ENCODE measurements around the gene TMEM132C.

The TMEM132C gene

DNA sequence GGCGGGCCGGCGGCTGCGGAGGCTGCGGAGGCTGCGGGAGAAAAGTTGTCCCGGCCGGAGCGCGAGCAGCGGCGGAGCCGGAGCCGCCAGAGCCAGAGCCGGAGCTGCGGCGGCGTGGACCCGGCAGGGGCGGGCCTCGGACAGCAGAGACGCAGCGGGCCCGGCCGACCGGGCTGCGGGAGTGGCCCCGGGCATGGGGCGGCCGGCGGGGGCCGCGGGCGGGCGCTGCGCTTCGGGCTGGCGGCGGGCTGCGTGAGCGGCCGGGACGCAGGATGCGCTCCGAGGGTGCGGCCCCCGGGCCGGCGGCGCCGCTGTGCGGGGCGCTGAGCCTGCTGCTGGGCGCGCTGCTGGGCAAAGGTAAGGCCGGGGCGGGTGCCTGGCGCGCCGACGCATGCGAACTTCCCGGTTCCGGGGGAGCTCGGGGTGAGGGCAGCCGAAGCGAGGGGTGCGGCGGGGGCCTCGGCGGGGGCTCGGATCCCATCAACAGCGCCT is at the start of gene TMEM132C:
Gene TMEM132C, plus strand, starts transcription at position 40 of the 492 bp plus-strand sequence. Its CDS starts 233 bp downstream, at position 273.
- TF ChIP-seq, protein P1, sequence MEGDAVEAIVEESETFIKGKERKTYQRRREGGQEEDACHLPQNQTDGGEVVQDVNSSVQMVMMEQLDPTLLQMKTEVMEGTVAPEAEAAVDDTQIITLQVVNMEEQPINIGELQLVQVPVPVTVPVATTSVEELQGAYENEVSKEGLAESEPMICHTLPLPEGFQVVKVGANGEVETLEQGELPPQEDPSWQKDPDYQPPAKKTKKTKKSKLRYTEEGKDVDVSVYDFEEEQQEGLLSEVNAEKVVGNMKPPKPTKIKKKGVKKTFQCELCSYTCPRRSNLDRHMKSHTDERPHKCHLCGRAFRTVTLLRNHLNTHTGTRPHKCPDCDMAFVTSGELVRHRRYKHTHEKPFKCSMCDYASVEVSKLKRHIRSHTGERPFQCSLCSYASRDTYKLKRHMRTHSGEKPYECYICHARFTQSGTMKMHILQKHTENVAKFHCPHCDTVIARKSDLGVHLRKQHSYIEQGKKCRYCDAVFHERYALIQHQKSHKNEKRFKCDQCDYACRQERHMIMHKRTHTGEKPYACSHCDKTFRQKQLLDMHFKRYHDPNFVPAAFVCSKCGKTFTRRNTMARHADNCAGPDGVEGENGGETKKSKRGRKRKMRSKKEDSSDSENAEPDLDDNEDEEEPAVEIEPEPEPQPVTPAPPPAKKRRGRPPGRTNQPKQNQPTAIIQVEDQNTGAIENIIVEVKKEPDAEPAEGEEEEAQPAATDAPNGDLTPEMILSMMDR (IDR thresholded peaks at IDR 0.05; ENCODE audit: poor library complexity, severe bottlenecking), result no peak
- no peak within 1 kb of the TSS for H3K27ac ChIP-seq (ENCODE audit: poor library complexity, severe bottlenecking)
- H3K4me3 ChIP-seq (ENCODE audit: severe bottlenecking), result no peak within 1 kb of the TSS
- H3K9me3 ChIP-seq (ENCODE audit: severe bottlenecking), result peaks cover 5% of the 10 kb centered on the region
- peaks cover 25% of the 10 kb centered on the region for H3K27me3 ChIP-seq (ENCODE audit: insufficient read depth, poor library complexity, severe bottlenecking)
- no peaks in the 10 kb centered on the region for H3K4me1 ChIP-seq (ENCODE audit: insufficient read depth, poor library complexity, severe bottlenecking)
- DNase-seq (ENCODE audit: low spot score), result no peak
- no peak for ATAC-seq (ENCODE audit: low read depth)
- no peaks in the 10 kb centered on the region for H3K36me3 ChIP-seq (ENCODE audit: low read depth)

DNA sequence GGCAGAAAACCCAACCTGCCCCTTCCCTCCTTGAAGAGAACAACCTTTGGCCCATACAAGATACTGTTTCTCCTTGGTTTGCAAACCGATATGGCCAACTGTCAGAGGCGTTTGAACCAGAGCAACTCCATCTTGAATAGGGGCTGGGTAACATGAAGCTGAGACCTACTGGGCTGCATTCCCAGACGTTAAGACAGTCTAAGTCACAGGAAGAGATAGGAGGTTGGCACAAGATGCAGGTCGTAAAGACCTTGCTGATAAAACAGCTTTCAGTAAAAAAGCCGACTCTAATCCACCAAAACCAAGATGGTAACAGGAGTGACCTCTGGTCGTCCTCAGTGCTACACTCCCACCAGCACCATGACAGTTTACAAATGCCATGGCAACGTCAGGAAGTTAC is 42.7 kb upstream of the TMEM132C start:
- no peaks in the 10 kb centered on the region for H3K9me3 ChIP-seq (ENCODE audit: severe bottlenecking)
- H3K4me1 ChIP-seq (ENCODE audit: insufficient read depth, poor library complexity, severe bottlenecking), result no peaks in the 10 kb centered on the region
- TF ChIP-seq, protein P1 (IDR thresholded peaks at IDR 0.05; ENCODE audit: poor library complexity, severe bottlenecking), result no peak
- no peak overlapping the region for H3K27ac ChIP-seq (ENCODE audit: poor library complexity, severe bottlenecking)
- H3K4me3 ChIP-seq (ENCODE audit: severe bottlenecking), result no peak overlapping the region
- ATAC-seq (ENCODE audit: low read depth) (no peak), DNase-seq (ENCODE audit: low spot score) (no peak)
- no peaks in the 10 kb centered on the region for H3K36me3 ChIP-seq (ENCODE audit: low read depth)
- H3K27me3 ChIP-seq (ENCODE audit: insufficient read depth, poor library complexity, severe bottlenecking), result no peaks in the 10 kb centered on the region

DNA sequence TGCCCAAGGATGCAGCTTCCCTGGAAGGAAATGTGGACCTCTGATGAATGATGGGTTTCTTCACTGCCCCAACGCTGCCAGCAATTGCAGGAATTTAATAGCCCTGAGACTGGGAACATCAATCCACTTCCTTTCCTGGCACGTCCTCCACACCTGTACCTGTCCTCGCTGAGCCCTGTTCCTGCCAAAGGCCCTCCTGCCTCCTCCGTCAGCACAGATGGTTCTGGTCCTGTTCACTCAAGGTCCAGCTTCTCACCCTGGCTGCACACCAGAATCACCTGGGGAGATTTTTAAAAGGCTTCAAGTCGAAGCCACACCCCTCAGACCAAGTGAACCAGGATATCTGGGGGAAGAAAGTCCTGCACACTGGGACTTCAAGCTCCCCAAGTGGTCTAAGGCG is 38.4 kb upstream of the TMEM132C start:
- no peak overlapping the region for H3K27ac ChIP-seq (ENCODE audit: poor library complexity, severe bottlenecking)
- H3K4me3 ChIP-seq (ENCODE audit: severe bottlenecking), result no peak overlapping the region
- TF ChIP-seq, protein P1 (IDR thresholded peaks at IDR 0.05; ENCODE audit: poor library complexity, severe bottlenecking), result no peak
- H3K4me1 ChIP-seq (ENCODE audit: insufficient read depth, poor library complexity, severe bottlenecking), result no peaks in the 10 kb centered on the region
- H3K27me3 ChIP-seq (ENCODE audit: insufficient read depth, poor library complexity, severe bottlenecking), result no peaks in the 10 kb centered on the region
- no peaks in the 10 kb centered on the region for H3K9me3 ChIP-seq (ENCODE audit: severe bottlenecking)
- ATAC-seq (ENCODE audit: low read depth) (no peak), DNase-seq (ENCODE audit: low spot score) (no peak)
- no peaks in the 10 kb centered on the region for H3K36me3 ChIP-seq (ENCODE audit: low read depth)

DNA sequence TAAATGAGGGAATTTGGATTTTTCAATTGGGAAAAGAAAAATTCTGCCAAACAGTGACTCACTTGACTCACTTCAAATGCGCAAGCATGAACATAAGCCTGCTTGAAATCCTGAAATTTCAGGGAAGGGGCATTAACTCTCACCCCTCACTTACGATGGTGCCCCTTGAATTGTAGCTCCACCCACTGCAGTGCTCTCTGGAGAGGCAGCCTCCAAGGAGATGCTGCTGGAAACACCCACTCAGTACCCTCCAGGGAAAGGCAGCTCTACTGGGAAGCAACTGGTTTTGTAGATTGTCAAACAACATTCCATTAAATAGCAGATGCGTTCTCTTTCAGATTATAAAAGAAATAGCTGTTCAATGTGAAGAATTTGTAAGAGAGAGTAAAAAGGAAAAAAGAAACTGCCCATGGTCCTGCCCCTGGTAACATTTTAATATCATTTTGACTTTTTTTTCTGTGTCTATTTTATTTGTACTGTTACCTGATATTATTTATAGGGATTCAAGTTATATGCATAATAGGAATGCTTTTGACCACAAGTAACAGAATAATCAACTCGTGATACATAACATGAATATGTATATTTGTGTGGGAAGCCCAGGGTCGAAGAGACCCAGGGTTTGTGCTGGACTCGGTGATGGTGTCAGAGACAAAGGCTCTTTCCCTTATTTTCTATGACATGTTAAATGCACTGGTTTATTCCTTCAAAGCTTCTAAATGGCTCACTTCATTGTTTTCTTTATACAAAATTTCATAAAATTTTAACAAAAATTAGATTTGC is 31.1 kb upstream of the TMEM132C start:
- no peaks in the 10 kb centered on the region for H3K27me3 ChIP-seq (ENCODE audit: insufficient read depth, poor library complexity, severe bottlenecking)
- DNase-seq (ENCODE audit: low spot score) (no peak), ATAC-seq (ENCODE audit: low read depth) (no peak)
- H3K36me3 ChIP-seq (ENCODE audit: low read depth), result no peaks in the 10 kb centered on the region
- no peaks in the 10 kb centered on the region for H3K4me1 ChIP-seq (ENCODE audit: insufficient read depth, poor library complexity, severe bottlenecking)
- no peak overlapping the region for H3K4me3 ChIP-seq (ENCODE audit: severe bottlenecking)
- TF ChIP-seq, protein P1 (IDR thresholded peaks at IDR 0.05; ENCODE audit: poor library complexity, severe bottlenecking), result no peak
- H3K27ac ChIP-seq (ENCODE audit: poor library complexity, severe bottlenecking), result no peak overlapping the region
- peaks cover 3% of the 10 kb centered on the region for H3K9me3 ChIP-seq (ENCODE audit: severe bottlenecking)

DNA sequence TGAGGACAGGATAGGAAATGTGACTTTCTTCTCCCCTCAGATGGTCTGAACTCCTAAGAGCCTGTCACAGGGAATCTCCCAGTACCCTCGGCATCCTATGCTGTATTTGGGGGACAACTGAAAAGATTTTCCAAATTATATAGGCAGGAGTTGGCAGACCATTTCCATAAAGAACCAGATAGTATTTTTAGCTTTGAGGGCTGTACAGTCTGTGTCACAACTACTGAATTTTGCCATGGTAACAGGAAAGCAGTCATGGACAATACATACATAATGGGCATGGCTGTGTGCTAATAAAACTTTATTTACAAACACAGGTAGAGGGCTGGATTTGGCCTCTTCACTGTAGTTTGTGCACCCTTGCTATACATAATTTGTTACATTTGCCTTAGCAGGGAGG is 30.4 kb upstream of the TMEM132C start:
- Histone ChIP-seq H3K36me3 (ENCODE audit: low read depth) (no peaks in the 10 kb centered on the region), H3K4me3 (ENCODE audit: severe bottlenecking) (no peak overlapping the region), H3K4me1 (ENCODE audit: insufficient read depth, poor library complexity, severe bottlenecking) (no peaks in the 10 kb centered on the region), H3K27me3 (ENCODE audit: insufficient read depth, poor library complexity, severe bottlenecking) (no peaks in the 10 kb centered on the region), H3K9me3 (ENCODE audit: severe bottlenecking) (peaks cover 3% of the 10 kb centered on the region), H3K27ac (ENCODE audit: poor library complexity, severe bottlenecking) (no peak overlapping the region)
- DNase-seq (ENCODE audit: low spot score) (no peak), ATAC-seq (ENCODE audit: low read depth) (no peak)
- TF ChIP-seq, protein P1 (IDR thresholded peaks at IDR 0.05; ENCODE audit: poor library complexity, severe bottlenecking), result no peak

All from RWPE2 (cell line).